Glutamatergic neuron (in vitro differentiated cells): ENCODE results near the gene NPIPB9. TPM values are rescaled to one million over a fixed set of nuclear protein-coding genes. Genes with fewer than 3 reads are reported as not detected.
"Not testable (repeated sequence)": the region's sequence is repeated elsewhere in the genome, so short reads cannot be mapped to it uniquely, and the experiment has no call there.

Experiments
- DNase-seq: peaks from one replicate; pipeline ENCODE4 v3.0.0; 2022
- H3K27ac Mint-ChIP-seq: one replicate; pipeline ENCODE4 v1.8.0; 2020; ENCODE audit warnings: mild to moderate bottlenecking, mixed read lengths, inconsistent platforms; ENCODE audit not compliant: unreplicated experiment
- H3K27me3 Mint-ChIP-seq: one replicate; pipeline ENCODE4 v1.8.0; 2020; ENCODE audit warnings: mild to moderate bottlenecking, moderate library complexity, mixed read lengths, inconsistent platforms; ENCODE audit not compliant: unreplicated experiment
- H3K36me3 Mint-ChIP-seq: one replicate; pipeline ENCODE4 v1.8.0; 2020; ENCODE audit warnings: mild to moderate bottlenecking, mixed read lengths, inconsistent platforms; ENCODE audit not compliant: unreplicated experiment
- H3K4me1 Mint-ChIP-seq: one replicate; pipeline ENCODE4 v1.8.0; 2020; ENCODE audit warnings: mild to moderate bottlenecking, low read depth, mixed read lengths, inconsistent platforms; ENCODE audit not compliant: unreplicated experiment
- H3K4me3 Mint-ChIP-seq: one replicate; pipeline ENCODE4 v1.8.0; 2020; ENCODE audit warnings: mild to moderate bottlenecking, mixed read lengths, inconsistent platforms; ENCODE audit not compliant: unreplicated experiment
- H3K9me3 Mint-ChIP-seq: one replicate; pipeline ENCODE4 v1.8.0; 2020; ENCODE audit warnings: mild to moderate bottlenecking, moderate library complexity, mixed read lengths, inconsistent platforms; ENCODE audit not compliant: unreplicated experiment
- long read RNA-seq: library from polyadenylated mRNA; unstranded; transcript quantifications from one replicate; pipeline ENCODE4 v2.0.0, GENCODE V29; 2020; ENCODE audit not compliant: unreplicated experiment
- total RNA-seq: library from RNA; stranded (reverse); fragmentation: NEBNext Ultra II Directional; extraction: Animal tissue kit (Norgen Biotek cat#: 25700); gene quantifications from one replicate; pipeline ENCODE4 v1.2.1, GENCODE V29; 2021; ENCODE audit not compliant: unreplicated experiment

NPIPB9 gene
- total RNA-seq, result 3.0 TPM
- long read RNA-seq, result 0 reads

DNA sequence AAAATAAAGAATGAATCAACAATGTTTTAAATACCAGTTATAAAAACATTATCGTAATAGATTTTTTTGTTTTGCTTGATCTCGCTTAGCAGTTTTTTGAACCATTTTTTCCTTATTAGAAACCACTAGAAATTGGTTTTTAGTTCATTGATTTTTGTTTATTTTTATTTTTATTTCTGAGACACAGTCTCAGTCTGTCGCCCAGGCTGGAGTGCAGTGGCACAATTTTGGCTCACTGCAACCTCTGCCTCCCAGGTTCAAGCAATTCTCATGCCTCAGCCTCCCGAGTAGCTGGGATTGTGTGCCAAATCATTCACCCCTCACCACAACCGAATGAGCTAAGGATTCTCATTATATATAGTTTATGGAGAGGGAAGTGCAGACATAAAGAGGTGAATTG, at the start of gene NPIPB9:
NPIPB9 (plus strand) TSS at position 301 of the 400 bp plus-strand sequence.
- not testable (repeated sequence) for H3K9me3 Mint-ChIP-seq, DNase-seq, H3K27me3 Mint-ChIP-seq, H3K36me3 Mint-ChIP-seq, H3K4me3 Mint-ChIP-seq, H3K4me1 Mint-ChIP-seq, H3K27ac Mint-ChIP-seq

- H3K9me3 Mint-ChIP-seq, H3K4me1 Mint-ChIP-seq, DNase-seq, H3K27me3 Mint-ChIP-seq, H3K27ac Mint-ChIP-seq, H3K4me3 Mint-ChIP-seq, H3K36me3 Mint-ChIP-seq: not testable (repeated sequence)
Measured at GRCh38 chr16:28704246-28704645, 47.3 kb upstream of the NPIPB9 start.

DNA sequence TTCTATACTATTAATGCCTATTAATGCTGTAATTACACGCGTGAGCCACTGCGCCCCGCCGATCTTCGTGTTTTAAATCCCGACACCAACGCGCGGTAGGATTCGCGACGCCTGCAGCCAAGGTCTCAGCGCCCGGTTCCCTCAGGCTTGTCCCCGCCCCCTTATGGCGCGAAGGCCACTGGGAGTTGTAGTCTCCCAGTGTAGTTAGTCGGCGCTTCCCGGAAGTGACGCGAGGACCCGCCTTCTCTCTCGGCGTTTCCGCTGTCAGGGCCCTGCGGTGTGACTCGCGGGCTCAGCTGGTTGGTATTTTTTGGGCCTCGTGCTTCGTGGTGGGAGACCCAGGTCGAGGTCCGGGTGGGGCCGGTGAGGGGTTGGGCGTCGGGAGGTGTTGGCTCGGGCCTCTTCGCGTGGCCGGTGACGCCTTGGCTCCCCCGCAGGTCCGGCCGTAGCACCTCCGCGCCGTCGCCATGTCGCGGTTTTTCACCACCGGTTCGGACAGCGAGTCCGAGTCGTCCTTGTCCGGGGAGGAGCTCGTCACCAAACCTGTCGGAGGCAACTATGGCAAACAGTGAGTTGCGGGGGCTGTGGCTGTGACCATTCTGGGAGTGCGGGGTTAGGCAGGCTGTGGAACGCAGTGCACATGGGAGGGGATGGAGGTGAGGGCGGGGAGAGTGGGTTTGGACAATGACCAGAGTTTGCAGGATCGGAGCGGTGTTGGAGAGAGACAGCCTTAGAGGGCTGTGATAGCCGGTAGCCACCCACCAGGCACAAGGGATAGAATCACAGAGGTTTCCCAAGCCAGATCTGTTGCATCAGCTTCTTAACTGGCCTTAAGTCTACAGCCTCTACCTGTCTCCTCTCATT, 40.1 kb upstream of the NPIPB9 start, which contains the start of gene EIF3C:
EIF3C (plus strand) TSS at position 245 of the 864 bp plus-strand sequence; CDS start at position 468, 223 bp downstream.
- H3K27ac Mint-ChIP-seq, H3K27me3 Mint-ChIP-seq, DNase-seq, H3K36me3 Mint-ChIP-seq, H3K9me3 Mint-ChIP-seq, H3K4me3 Mint-ChIP-seq, H3K4me1 Mint-ChIP-seq: not testable (repeated sequence)

DNA sequence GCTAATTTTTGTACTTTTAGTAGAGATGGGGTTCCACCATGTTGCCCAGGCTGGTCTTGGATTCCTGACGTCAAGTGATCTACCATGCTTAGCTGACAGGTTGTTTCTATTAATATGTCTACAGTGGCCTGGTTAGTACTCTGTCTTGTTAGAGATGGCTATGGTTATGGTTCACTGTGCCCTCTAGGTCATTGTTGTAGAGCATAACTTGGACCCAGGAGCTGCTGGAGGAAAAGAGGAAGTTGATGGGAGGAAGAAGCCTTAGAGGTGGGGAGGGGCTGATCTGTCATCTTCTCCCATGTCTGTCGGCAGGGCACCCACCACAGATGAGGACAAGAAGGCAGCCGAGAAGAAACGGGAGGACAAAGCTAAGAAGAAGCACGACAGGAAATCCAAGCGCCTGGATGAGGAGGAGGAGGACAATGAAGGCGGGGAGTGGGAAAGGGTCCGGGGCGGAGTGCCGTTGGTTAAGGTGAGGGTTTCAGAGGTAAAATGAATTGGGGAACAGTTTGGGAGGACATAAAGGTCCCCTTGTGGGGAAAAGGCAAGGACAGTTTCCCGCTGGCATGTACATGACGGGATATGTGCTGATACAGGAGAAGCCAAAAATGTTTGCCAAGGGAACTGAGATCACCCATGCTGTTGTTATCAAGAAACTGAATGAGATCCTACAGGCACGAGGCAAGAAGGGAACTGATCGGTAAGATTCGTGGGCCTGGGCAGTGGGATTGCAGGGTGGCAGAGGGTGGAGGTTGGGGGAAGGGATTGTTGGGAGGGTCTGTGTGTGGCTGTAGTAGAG, 28.5 kb upstream of the NPIPB9 start:
- DNase-seq, H3K4me1 Mint-ChIP-seq, H3K36me3 Mint-ChIP-seq, H3K9me3 Mint-ChIP-seq, H3K27ac Mint-ChIP-seq, H3K27me3 Mint-ChIP-seq, H3K4me3 Mint-ChIP-seq: not testable (repeated sequence)

DNA sequence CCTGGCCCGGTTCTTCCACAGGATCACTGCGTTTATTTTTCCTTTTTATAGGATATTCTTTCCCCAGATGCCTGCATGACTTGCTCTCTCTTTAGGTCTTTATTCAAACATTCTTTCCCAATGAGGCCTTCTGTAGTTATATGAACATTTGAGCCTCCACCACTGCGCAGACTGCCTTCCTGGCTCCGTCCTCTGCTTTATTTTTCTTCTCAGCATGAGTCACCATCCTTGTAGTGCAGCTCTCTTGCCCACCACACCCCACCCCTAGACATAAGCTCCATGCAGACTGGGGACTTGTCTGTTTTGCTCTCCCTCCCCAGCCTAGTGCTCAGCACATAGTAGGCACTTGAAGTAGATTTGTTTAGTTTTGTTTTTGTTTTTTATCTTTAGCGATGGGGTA, 20.3 kb upstream of the NPIPB9 start:
- H3K27ac Mint-ChIP-seq, H3K27me3 Mint-ChIP-seq, DNase-seq, H3K4me3 Mint-ChIP-seq, H3K9me3 Mint-ChIP-seq, H3K36me3 Mint-ChIP-seq, H3K4me1 Mint-ChIP-seq: not testable (repeated sequence)

GRCh38 chr16:28732455-28733124, 19.0 kb upstream of the NPIPB9 start:
- not testable (repeated sequence) for H3K9me3 Mint-ChIP-seq, DNase-seq, H3K4me3 Mint-ChIP-seq, H3K27ac Mint-ChIP-seq, H3K36me3 Mint-ChIP-seq, H3K4me1 Mint-ChIP-seq, H3K27me3 Mint-ChIP-seq

- not testable (repeated sequence) for H3K9me3 Mint-ChIP-seq, H3K4me1 Mint-ChIP-seq, H3K4me3 Mint-ChIP-seq, DNase-seq, H3K36me3 Mint-ChIP-seq, H3K27ac Mint-ChIP-seq, H3K27me3 Mint-ChIP-seq
Measured at GRCh38 chr16:28739787-28740186, 11.8 kb upstream of the NPIPB9 start.

- H3K27me3 Mint-ChIP-seq, H3K9me3 Mint-ChIP-seq, H3K4me3 Mint-ChIP-seq, H3K36me3 Mint-ChIP-seq, DNase-seq, H3K4me1 Mint-ChIP-seq, H3K27ac Mint-ChIP-seq: not testable (repeated sequence)
Measured at GRCh38 chr16:28740631-28741030, 11.0 kb upstream of the NPIPB9 start.

GRCh38 chr16:28741295-28741694, 10.3 kb upstream of the NPIPB9 start:
- H3K4me3 Mint-ChIP-seq, H3K9me3 Mint-ChIP-seq, H3K4me1 Mint-ChIP-seq, DNase-seq, H3K27ac Mint-ChIP-seq, H3K36me3 Mint-ChIP-seq, H3K27me3 Mint-ChIP-seq: not testable (repeated sequence)

DNA sequence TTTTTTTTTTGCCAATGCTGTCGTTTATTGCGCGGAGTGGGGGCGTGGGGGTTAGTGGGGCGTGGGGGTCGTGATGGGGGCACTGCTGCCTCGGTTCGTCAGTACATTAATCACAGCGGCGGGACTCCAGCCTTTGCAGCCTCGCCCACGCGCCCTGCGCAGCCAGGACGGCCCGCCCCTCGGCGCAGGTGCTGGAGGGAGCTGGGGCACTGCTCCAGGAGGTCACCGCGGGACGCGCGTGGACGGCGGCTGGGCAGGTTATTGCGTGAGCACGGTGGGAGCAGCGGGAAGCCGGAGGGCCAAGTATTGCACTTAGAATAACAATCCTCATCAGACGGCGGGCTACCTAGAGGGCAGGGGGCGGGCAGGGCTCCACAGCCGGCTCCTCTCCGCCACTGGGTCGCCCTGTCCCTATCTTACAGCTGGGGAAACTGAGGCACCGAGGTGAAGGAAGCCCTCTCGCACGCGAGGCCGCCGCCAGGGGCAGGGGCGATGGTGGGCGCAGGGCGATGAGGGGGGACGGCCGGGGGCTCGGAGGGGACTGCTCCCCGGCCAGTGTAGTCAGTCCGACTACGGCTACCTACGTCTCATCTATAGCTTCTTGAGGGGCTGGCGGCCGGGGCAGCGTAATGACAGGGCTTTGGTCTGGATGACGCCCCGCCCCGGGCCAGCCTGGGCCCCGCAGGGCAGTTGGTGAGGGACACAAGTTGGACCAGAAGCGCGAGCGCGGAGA, 4.8 kb upstream of the NPIPB9 start:
- H3K9me3 Mint-ChIP-seq, DNase-seq, H3K4me3 Mint-ChIP-seq, H3K4me1 Mint-ChIP-seq, H3K27ac Mint-ChIP-seq, H3K36me3 Mint-ChIP-seq, H3K27me3 Mint-ChIP-seq: not testable (repeated sequence)
